HEK293 (cell line): ENCODE data around the gene FERMT3.

ENCODE experiments used
- KLF10 ChIP-seq: fragments of 450-650 bp; IDR thresholded peaks from 2 replicates; pipeline ENCODE4 v1.5.1; 2018; ENCODE audit warnings: missing biosample characterization, mild to moderate bottlenecking, missing genetic modification characterization
- KLF16 ChIP-seq: fragments of 450-650 bp; formaldehyde crosslinking; IDR thresholded peaks from 2 replicates; pipeline ENCODE4 v1.5.1; 2017; ENCODE audit warnings: missing biosample characterization, missing genetic modification characterization
- KLF8 ChIP-seq: fragments of 450-650 bp; formaldehyde crosslinking; IDR thresholded peaks from 2 replicates; pipeline ENCODE4 v1.5.1; 2016; ENCODE audit warnings: missing biosample characterization, missing genetic modification characterization
- KLF9 ChIP-seq: fragments of 450-650 bp; formaldehyde crosslinking; IDR thresholded peaks from 2 replicates; pipeline ENCODE4 v1.5.1; 2016; ENCODE audit warnings: missing biosample characterization, missing genetic modification characterization, low read depth
- OVOL3 ChIP-seq: fragments of 450-650 bp; formaldehyde crosslinking; IDR thresholded peaks from 2 replicates; pipeline ENCODE4 v1.5.1; 2016; ENCODE audit warnings: missing biosample characterization, missing genetic modification characterization
- PRDM1 ChIP-seq: fragments of 450-650 bp; formaldehyde crosslinking; IDR thresholded peaks from 2 replicates; pipeline ENCODE4; 2016; ENCODE audit warnings: missing biosample characterization, missing genetic modification characterization
- TCF7L2 ChIP-seq: IDR thresholded peaks from 2 replicates; pipeline ENCODE4 v1.6.1; 2011; ENCODE audit warnings: low read depth, mild to moderate bottlenecking, inconsistent platforms, low read length, moderate library complexity, borderline replicate concordance
- ZBTB17 ChIP-seq: fragments of 450-650 bp; formaldehyde crosslinking; IDR thresholded peaks from 2 replicates; pipeline ENCODE4 v1.5.1; 2016; ENCODE audit warnings: missing biosample characterization, missing genetic modification characterization
- ZBTB8A ChIP-seq: fragments of 450-650 bp; formaldehyde crosslinking; IDR thresholded peaks from 2 replicates; pipeline ENCODE4 v1.5.1; 2016; ENCODE audit warnings: missing biosample characterization, missing genetic modification characterization
- ZFP37 ChIP-seq: fragments of 450-650 bp; formaldehyde crosslinking; IDR thresholded peaks from 2 replicates; pipeline ENCODE4 v1.5.1; 2016; ENCODE audit warnings: missing biosample characterization, missing genetic modification characterization
- ZIC2 ChIP-seq: fragments of 450-650 bp; formaldehyde crosslinking; IDR thresholded peaks from 2 replicates; pipeline ENCODE4 v1.5.1; 2016; ENCODE audit warnings: missing biosample characterization, missing genetic modification characterization
- ZNF140 ChIP-seq: fragments of 450-650 bp; formaldehyde crosslinking; IDR thresholded peaks from 2 replicates; pipeline ENCODE4 v1.5.1; 2016; ENCODE audit warnings: missing biosample characterization, missing genetic modification characterization
- ZNF175 ChIP-seq: fragments of 450-650 bp; formaldehyde crosslinking; IDR thresholded peaks from 2 replicates; pipeline ENCODE4 v1.5.1; 2016; ENCODE audit warnings: missing biosample characterization, missing genetic modification characterization
- ZNF214 ChIP-seq: fragments of 450-650 bp; formaldehyde crosslinking; IDR thresholded peaks from 2 replicates; pipeline ENCODE4 v1.5.1; 2017; ENCODE audit warnings: missing biosample characterization, mild to moderate bottlenecking, missing genetic modification characterization, borderline replicate concordance
- ZNF341 ChIP-seq: fragments of 450-650 bp; formaldehyde crosslinking; IDR thresholded peaks from 2 replicates; pipeline ENCODE4; 2016; ENCODE audit warnings: low read depth, missing biosample characterization, missing genetic modification characterization
- ZNF404 ChIP-seq: fragments of 450-650 bp; formaldehyde crosslinking; IDR thresholded peaks from 2 replicates; pipeline ENCODE4 v1.5.1; 2017; ENCODE audit warnings: missing biosample characterization, missing genetic modification characterization
- ZNF561 ChIP-seq: fragments of 450-650 bp; IDR thresholded peaks from 2 replicates; pipeline ENCODE4 v1.5.1; 2018; ENCODE audit warnings: missing biosample characterization, missing genetic modification characterization, borderline replicate concordance
- ZNF623 ChIP-seq: fragments of 450-650 bp; formaldehyde crosslinking; IDR thresholded peaks from 2 replicates; pipeline ENCODE4 v1.5.1; 2016; ENCODE audit warnings: missing biosample characterization, missing genetic modification characterization
- ZNF624 ChIP-seq: fragments of 450-650 bp; formaldehyde crosslinking; IDR thresholded peaks from 2 replicates; pipeline ENCODE4 v1.5.1; 2017; ENCODE audit warnings: missing biosample characterization, missing genetic modification characterization
- ZNF658 ChIP-seq: fragments of 450-650 bp; formaldehyde crosslinking; IDR thresholded peaks from 2 replicates; pipeline ENCODE4; 2016; ENCODE audit warnings: missing biosample characterization, missing genetic modification characterization
- ZNF660 ChIP-seq: fragments of 450-650 bp; IDR thresholded peaks from 2 replicates; pipeline ENCODE4 v1.5.1; 2018; ENCODE audit warnings: missing biosample characterization, mild to moderate bottlenecking, missing genetic modification characterization
- ZNF664 ChIP-seq: fragments of 450-650 bp; formaldehyde crosslinking; IDR thresholded peaks from 2 replicates; pipeline ENCODE4 v1.5.1; 2016; ENCODE audit warnings: missing biosample characterization, missing genetic modification characterization
- ZNF777 ChIP-seq: fragments of 450-650 bp; formaldehyde crosslinking; IDR thresholded peaks from 2 replicates; pipeline ENCODE4 v1.5.1; 2017; ENCODE audit warnings: missing biosample characterization, missing genetic modification characterization, borderline replicate concordance
- ZNF792 ChIP-seq: fragments of 450-650 bp; formaldehyde crosslinking; IDR thresholded peaks from 2 replicates; pipeline ENCODE4 v1.5.1; 2016; ENCODE audit warnings: missing biosample characterization, missing genetic modification characterization
- TF ChIP-seq, protein P1 (sequence below): fragments of 450-650 bp; formaldehyde crosslinking; conservative IDR thresholded peaks from 2 replicates; pipeline ENCODE4 v1.5.1; 2016; ENCODE audit warnings: low read depth, missing biosample characterization, missing genetic modification characterization
- TF ChIP-seq, protein P2 (sequence below): fragments of 450-650 bp; formaldehyde crosslinking; IDR thresholded peaks from 2 replicates; pipeline ENCODE4 v1.5.1; 2016; ENCODE audit warnings: missing biosample characterization, missing genetic modification characterization
- TF ChIP-seq, protein P3 (sequence below): fragments of 450-650 bp; formaldehyde crosslinking; IDR thresholded peaks from 2 replicates; pipeline ENCODE4 v1.5.1; 2017; ENCODE audit warnings: missing biosample characterization, missing genetic modification characterization
- TF ChIP-seq, protein P4 (sequence below): fragments of 450-650 bp; formaldehyde crosslinking; IDR thresholded peaks from 2 replicates; pipeline ENCODE4 v1.5.0; 2017; ENCODE audit warnings: missing biosample characterization, missing genetic modification characterization, borderline replicate concordance
- TF ChIP-seq, protein P5 (sequence below): fragments of 450-650 bp; formaldehyde crosslinking; IDR thresholded peaks from 2 replicates; pipeline ENCODE4 v1.5.1; 2016; ENCODE audit warnings: missing biosample characterization, missing genetic modification characterization

The FERMT3 gene

DNA sequence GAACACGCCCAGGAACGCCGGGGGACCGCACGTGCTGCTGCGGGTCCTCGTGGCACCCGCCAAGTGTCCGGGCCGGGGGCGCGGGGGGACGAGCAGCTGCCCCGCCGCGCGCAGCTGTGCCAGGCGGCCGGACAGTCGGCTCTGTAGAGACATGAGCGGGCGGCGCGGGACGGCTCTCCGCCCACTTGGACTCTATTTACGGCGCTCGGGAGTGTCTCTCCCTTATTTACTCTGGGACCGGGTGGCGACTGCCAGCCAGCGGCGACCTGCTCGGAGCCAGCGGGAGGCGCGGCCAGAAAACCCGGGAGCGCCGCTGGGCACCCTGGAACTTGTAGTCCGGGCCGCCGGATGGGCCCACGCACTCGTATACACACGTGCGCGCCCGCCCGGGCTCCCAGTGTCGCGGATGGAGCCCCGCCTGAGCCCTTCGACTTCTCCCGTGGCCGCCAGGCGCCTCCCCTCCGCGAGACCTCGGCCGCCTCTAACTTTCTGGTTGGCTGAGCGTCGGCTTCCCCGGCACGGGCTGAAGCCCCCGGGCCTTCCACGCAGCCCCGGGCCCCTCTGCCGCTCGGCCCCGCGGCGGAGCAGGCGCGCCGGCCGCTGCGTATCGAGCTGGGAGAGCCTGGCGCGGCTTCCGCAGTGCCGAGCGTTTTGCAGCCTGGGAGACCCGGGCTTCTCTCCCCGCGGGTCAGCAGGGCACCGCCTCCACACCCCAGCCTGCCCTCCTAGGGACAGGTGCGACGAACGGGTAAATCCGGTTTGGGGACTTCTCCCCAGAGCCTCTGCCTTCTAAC lies 40.5 kb upstream of the FERMT3 start, which contains the start of gene MACROD1 (continued):
- TF ChIP-seq, protein P1, sequence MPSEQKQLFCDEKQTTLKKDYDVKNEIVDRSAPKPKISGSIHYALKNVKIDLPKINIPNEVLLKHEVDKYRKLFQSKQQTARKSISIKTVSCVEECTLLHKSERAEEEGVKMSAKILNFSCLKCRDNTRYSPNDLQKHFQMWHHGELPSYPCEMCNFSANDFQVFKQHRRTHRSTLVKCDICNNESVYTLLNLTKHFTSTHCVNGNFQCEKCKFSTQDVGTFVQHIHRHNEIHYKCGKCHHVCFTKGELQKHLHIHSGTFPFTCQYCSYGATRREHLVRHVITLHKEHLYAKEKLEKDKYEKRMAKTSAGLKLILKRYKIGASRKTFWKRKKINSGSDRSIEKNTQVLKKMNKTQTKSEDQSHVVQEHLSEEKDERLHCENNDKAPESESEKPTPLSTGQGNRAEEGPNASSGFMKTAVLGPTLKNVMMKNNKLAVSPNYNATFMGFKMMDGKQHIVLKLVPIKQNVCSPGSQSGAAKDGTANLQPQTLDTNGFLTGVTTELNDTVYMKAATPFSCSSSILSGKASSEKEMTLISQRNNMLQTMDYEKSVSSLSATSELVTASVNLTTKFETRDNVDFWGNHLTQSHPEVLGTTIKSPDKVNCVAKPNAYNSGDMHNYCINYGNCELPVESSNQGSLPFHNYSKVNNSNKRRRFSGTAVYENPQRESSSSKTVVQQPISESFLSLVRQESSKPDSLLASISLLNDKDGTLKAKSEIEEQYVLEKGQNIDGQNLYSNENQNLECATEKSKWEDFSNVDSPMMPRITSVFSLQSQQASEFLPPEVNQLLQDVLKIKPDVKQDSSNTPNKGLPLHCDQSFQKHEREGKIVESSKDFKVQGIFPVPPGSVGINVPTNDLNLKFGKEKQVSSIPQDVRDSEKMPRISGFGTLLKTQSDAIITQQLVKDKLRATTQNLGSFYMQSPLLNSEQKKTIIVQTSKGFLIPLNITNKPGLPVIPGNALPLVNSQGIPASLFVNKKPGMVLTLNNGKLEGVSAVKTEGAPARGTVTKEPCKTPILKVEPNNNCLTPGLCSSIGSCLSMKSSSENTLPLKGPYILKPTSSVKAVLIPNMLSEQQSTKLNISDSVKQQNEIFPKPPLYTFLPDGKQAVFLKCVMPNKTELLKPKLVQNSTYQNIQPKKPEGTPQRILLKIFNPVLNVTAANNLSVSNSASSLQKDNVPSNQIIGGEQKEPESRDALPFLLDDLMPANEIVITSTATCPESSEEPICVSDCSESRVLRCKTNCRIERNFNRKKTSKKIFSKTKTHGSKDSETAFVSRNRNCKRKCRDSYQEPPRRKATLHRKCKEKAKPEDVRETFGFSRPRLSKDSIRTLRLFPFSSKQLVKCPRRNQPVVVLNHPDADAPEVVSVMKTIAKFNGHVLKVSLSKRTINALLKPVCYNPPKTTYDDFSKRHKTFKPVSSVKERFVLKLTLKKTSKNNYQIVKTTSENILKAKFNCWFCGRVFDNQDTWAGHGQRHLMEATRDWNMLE (tag by site-specific recombination) = no peak
- no peak for TF ChIP-seq ZNF175 (tag by site-specific recombination)
- TF ChIP-seq ZNF664 (tag by site-specific recombination) = no peak
- no peak for TF ChIP-seq ZNF658
- peak; percentile 85 for TF ChIP-seq ZNF561
- peak; percentile 96 for TF ChIP-seq ZBTB8A (tag by site-specific recombination)
- TF ChIP-seq ZNF140 (tag by site-specific recombination) = no peak
- no peak for TF ChIP-seq ZNF777 (tag by site-specific recombination)
- TF ChIP-seq KLF8 = peak; percentile 41; the same call in 1 of the 2 replicates
- peak; percentile 34; the same call in 1 of the 2 replicates for TF ChIP-seq KLF10 (tag by site-specific recombination)
- TF ChIP-seq, protein P2, sequence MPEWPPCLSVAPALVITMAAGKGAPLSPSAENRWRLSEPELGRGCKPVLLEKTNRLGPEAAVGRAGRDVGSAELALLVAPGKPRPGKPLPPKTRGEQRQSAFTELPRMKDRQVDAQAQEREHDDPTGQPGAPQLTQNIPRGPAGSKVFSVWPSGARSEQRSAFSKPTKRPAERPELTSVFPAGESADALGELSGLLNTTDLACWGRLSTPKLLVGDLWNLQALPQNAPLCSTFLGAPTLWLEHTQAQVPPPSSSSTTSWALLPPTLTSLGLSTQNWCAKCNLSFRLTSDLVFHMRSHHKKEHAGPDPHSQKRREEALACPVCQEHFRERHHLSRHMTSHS (tag by site-specific recombination) = no peak
- 0 out of 2 replicates have a peak, but pooled peaks have one; percentile 33 for TF ChIP-seq ZFP37 (tag by site-specific recombination)
- TF ChIP-seq, protein P3, sequence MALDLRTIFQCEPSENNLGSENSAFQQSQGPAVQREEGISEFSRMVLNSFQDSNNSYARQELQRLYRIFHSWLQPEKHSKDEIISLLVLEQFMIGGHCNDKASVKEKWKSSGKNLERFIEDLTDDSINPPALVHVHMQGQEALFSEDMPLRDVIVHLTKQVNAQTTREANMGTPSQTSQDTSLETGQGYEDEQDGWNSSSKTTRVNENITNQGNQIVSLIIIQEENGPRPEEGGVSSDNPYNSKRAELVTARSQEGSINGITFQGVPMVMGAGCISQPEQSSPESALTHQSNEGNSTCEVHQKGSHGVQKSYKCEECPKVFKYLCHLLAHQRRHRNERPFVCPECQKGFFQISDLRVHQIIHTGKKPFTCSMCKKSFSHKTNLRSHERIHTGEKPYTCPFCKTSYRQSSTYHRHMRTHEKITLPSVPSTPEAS (tag by site-specific recombination) = no peak
- TF ChIP-seq OVOL3 = no peak
- TF ChIP-seq ZNF623 (tag by site-specific recombination) = no peak
- TF ChIP-seq ZNF660 (tag by site-specific recombination) = peak; percentile 74; the same call in 1 of the 2 replicates
- TF ChIP-seq PRDM1 (tag by site-specific recombination) = no peak
- TF ChIP-seq, protein P4, sequence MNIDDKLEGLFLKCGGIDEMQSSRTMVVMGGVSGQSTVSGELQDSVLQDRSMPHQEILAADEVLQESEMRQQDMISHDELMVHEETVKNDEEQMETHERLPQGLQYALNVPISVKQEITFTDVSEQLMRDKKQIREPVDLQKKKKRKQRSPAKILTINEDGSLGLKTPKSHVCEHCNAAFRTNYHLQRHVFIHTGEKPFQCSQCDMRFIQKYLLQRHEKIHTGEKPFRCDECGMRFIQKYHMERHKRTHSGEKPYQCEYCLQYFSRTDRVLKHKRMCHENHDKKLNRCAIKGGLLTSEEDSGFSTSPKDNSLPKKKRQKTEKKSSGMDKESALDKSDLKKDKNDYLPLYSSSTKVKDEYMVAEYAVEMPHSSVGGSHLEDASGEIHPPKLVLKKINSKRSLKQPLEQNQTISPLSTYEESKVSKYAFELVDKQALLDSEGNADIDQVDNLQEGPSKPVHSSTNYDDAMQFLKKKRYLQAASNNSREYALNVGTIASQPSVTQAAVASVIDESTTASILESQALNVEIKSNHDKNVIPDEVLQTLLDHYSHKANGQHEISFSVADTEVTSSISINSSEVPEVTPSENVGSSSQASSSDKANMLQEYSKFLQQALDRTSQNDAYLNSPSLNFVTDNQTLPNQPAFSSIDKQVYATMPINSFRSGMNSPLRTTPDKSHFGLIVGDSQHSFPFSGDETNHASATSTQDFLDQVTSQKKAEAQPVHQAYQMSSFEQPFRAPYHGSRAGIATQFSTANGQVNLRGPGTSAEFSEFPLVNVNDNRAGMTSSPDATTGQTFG (tag by site-specific recombination) = no peak
- TF ChIP-seq ZBTB17 (tag by site-specific recombination) = peak; percentile 71
- TF ChIP-seq, protein P5, sequence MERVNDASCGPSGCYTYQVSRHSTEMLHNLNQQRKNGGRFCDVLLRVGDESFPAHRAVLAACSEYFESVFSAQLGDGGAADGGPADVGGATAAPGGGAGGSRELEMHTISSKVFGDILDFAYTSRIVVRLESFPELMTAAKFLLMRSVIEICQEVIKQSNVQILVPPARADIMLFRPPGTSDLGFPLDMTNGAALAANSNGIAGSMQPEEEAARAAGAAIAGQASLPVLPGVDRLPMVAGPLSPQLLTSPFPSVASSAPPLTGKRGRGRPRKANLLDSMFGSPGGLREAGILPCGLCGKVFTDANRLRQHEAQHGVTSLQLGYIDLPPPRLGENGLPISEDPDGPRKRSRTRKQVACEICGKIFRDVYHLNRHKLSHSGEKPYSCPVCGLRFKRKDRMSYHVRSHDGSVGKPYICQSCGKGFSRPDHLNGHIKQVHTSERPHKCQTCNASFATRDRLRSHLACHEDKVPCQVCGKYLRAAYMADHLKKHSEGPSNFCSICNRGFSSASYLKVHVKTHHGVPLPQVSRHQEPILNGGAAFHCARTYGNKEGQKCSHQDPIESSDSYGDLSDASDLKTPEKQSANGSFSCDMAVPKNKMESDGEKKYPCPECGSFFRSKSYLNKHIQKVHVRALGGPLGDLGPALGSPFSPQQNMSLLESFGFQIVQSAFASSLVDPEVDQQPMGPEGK (tag by site-specific recombination) = peak; percentile 37
- no peak for TF ChIP-seq TCF7L2
- TF ChIP-seq ZNF624 (tag by site-specific recombination) = no peak
- no peak for TF ChIP-seq KLF9
- no peak for TF ChIP-seq ZNF214
- peak; percentile 34; the same call in 1 of the 2 replicates for TF ChIP-seq ZNF341 (tag by site-specific recombination)
- no peak for TF ChIP-seq ZNF792 (tag by site-specific recombination)
- no peak for TF ChIP-seq ZNF404
- peak; percentile 35; the same call in 1 of the 2 replicates for TF ChIP-seq ZIC2
- no peak for TF ChIP-seq KLF16
